ENCODE measurements around the gene RPF1. TPM values are rescaled to one million over a fixed set of nuclear protein-coding genes. Genes with fewer than 3 reads are reported as not detected.

The RPF1 gene
- total RNA-seq, 1 experiment from 2014 or later, result 31.7 TPM

DNA sequence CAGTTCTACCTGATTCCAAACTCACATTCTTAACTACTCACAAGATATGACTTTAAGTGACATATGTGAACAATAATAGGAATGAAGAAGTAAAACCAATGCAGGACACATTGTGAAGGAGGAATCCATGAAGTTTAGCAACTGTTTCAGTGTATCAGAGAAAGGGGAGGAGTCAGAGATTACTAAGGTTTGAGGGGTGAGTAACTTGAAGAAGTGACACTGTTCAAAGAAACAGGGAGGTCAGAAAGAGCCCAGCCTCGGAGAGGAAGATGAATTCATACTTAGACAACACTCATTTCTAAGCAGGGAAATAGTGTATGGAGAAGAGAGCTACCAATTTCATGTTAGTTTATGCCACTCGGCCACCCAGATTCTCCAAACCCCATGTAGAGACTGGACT lies 28.2 kb upstream of the RPF1 start:
- POLR2A ChIA-PET, result no interaction called here

DNA sequence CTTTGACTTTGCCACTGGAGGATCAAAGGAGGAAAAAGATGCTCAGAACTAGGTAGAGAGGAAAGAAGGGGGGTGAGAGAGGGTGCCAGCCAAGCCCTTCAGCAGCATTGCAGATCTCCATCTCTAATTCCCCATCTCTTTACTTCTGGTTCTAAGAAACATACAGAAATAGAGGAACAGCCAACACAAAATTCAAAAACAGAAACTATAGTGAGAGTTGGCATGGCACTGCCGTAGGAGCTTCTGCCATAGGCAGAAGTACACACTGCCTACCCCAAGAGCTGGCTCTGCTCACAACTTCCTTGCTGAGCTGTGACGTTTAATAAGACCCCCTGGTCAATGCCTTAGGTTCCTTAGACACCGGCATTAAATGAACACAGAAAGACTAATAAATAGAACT lies 26.6 kb upstream of the RPF1 start:
- Mint-ChIP-seq H3K27me3 (ENCODE audit: low read depth) (peaks cover 23% of the 10 kb centered on the region), H3K36me3 (no peaks in the 10 kb centered on the region), H3K27ac (no peak overlapping the region), H3K9me3 (peaks cover 9% of the 10 kb centered on the region; the same call in 1 of the 2 replicates), H3K4me3 (no peak overlapping the region), H3K4me1 (no peaks in the 10 kb centered on the region)
- CTCF ChIA-PET, result no interaction called here
- DNase-seq (ENCODE audit: low spot score), result no peak
- no peak for TF ChIP-seq NFATC4 (CRISPR knock-in tag; IDR thresholded peaks at IDR 0.05)
- no peak for ATAC-seq
- POLR2A ChIA-PET, result no interaction called here

More for the DNA sequence above, 28.2 kb upstream of the RPF1 start:
- ATAC-seq (no peak), DNase-seq (ENCODE audit: low spot score) (no peak)
- Mint-ChIP-seq H3K9me3 (peaks cover 10% of the 10 kb centered on the region), H3K36me3 (no peaks in the 10 kb centered on the region), H3K4me3 (no peak overlapping the region), H3K27me3 (ENCODE audit: low read depth) (peaks cover 14% of the 10 kb centered on the region), H3K4me1 (no peaks in the 10 kb centered on the region), H3K27ac (no peak overlapping the region)
- CTCF ChIA-PET, result no interaction called here
- TF ChIP-seq, protein P1, sequence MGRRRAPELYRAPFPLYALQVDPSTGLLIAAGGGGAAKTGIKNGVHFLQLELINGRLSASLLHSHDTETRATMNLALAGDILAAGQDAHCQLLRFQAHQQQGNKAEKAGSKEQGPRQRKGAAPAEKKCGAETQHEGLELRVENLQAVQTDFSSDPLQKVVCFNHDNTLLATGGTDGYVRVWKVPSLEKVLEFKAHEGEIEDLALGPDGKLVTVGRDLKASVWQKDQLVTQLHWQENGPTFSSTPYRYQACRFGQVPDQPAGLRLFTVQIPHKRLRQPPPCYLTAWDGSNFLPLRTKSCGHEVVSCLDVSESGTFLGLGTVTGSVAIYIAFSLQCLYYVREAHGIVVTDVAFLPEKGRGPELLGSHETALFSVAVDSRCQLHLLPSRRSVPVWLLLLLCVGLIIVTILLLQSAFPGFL (CRISPR knock-in tag; IDR thresholded peaks at IDR 0.05; ENCODE audit: borderline replicate concordance), result no peak
- TF ChIP-seq NR1H2 (CRISPR knock-in tag; IDR thresholded peaks at IDR 0.05), result no peak
- TF ChIP-seq, protein P2, sequence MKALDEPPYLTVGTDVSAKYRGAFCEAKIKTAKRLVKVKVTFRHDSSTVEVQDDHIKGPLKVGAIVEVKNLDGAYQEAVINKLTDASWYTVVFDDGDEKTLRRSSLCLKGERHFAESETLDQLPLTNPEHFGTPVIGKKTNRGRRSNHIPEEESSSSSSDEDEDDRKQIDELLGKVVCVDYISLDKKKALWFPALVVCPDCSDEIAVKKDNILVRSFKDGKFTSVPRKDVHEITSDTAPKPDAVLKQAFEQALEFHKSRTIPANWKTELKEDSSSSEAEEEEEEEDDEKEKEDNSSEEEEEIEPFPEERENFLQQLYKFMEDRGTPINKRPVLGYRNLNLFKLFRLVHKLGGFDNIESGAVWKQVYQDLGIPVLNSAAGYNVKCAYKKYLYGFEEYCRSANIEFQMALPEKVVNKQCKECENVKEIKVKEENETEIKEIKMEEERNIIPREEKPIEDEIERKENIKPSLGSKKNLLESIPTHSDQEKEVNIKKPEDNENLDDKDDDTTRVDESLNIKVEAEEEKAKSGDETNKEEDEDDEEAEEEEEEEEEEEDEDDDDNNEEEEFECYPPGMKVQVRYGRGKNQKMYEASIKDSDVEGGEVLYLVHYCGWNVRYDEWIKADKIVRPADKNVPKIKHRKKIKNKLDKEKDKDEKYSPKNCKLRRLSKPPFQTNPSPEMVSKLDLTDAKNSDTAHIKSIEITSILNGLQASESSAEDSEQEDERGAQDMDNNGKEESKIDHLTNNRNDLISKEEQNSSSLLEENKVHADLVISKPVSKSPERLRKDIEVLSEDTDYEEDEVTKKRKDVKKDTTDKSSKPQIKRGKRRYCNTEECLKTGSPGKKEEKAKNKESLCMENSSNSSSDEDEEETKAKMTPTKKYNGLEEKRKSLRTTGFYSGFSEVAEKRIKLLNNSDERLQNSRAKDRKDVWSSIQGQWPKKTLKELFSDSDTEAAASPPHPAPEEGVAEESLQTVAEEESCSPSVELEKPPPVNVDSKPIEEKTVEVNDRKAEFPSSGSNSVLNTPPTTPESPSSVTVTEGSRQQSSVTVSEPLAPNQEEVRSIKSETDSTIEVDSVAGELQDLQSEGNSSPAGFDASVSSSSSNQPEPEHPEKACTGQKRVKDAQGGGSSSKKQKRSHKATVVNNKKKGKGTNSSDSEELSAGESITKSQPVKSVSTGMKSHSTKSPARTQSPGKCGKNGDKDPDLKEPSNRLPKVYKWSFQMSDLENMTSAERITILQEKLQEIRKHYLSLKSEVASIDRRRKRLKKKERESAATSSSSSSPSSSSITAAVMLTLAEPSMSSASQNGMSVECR (CRISPR knock-in tag; IDR thresholded peaks at IDR 0.05; ENCODE audit: borderline replicate concordance), result no peak
- TF ChIP-seq IRF2 (CRISPR knock-in tag; IDR thresholded peaks at IDR 0.05; ENCODE audit: borderline replicate concordance, low read depth), result no peak
- no peak for TF ChIP-seq PRRX2 (CRISPR knock-in tag; IDR thresholded peaks at IDR 0.05)
- TF ChIP-seq TP53 (CRISPR knock-in tag; IDR thresholded peaks at IDR 0.05), result no peak
- TF ChIP-seq, protein P3, sequence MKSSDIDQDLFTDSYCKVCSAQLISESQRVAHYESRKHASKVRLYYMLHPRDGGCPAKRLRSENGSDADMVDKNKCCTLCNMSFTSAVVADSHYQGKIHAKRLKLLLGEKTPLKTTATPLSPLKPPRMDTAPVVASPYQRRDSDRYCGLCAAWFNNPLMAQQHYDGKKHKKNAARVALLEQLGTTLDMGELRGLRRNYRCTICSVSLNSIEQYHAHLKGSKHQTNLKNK (CRISPR knock-in tag; IDR thresholded peaks at IDR 0.05), result no peak
- TF ChIP-seq, protein P4, sequence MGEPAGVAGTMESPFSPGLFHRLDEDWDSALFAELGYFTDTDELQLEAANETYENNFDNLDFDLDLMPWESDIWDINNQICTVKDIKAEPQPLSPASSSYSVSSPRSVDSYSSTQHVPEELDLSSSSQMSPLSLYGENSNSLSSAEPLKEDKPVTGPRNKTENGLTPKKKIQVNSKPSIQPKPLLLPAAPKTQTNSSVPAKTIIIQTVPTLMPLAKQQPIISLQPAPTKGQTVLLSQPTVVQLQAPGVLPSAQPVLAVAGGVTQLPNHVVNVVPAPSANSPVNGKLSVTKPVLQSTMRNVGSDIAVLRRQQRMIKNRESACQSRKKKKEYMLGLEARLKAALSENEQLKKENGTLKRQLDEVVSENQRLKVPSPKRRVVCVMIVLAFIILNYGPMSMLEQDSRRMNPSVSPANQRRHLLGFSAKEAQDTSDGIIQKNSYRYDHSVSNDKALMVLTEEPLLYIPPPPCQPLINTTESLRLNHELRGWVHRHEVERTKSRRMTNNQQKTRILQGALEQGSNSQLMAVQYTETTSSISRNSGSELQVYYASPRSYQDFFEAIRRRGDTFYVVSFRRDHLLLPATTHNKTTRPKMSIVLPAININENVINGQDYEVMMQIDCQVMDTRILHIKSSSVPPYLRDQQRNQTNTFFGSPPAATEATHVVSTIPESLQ (CRISPR knock-in tag; IDR thresholded peaks at IDR 0.05), result no peak

DNA sequence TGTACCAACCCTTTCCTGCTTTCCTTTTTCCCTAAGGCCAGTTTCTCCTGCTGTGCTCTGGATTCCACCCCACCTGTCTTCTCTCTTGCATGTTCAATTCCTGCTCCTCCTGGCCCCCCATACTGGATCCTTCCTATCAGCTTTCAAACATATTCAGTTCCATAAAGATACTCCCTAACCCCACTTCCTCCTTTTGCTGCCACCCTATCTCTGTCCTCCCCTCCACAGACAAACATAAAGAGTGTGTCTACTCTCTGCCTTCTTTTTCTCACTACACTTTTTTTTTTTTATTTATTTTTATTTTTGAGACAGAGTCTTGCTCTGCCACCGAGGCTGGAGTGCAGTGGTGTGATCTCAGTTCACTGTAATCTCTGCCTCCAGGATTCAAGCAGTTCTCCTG lies 16.9 kb upstream of the RPF1 start:
- TF ChIP-seq TP53 (CRISPR knock-in tag; IDR thresholded peaks at IDR 0.05), result no peak
- TF ChIP-seq GABPB1 (CRISPR knock-in tag; IDR thresholded peaks at IDR 0.05), result no peak
- no peak for TF ChIP-seq MXD4 (CRISPR knock-in tag; IDR thresholded peaks at IDR 0.05; ENCODE audit: borderline replicate concordance)
- TF ChIP-seq, protein P5, sequence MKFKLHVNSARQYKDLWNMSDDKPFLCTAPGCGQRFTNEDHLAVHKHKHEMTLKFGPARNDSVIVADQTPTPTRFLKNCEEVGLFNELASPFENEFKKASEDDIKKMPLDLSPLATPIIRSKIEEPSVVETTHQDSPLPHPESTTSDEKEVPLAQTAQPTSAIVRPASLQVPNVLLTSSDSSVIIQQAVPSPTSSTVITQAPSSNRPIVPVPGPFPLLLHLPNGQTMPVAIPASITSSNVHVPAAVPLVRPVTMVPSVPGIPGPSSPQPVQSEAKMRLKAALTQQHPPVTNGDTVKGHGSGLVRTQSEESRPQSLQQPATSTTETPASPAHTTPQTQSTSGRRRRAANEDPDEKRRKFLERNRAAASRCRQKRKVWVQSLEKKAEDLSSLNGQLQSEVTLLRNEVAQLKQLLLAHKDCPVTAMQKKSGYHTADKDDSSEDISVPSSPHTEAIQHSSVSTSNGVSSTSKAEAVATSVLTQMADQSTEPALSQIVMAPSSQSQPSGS (CRISPR knock-in tag; IDR thresholded peaks at IDR 0.05; ENCODE audit: borderline replicate concordance, low read depth), result no peak
- TF ChIP-seq ELF4 (CRISPR knock-in tag; IDR thresholded peaks at IDR 0.05; ENCODE audit: low read depth), result no peak
- no peak for TF ChIP-seq JAZF1 (CRISPR knock-in tag; IDR thresholded peaks at IDR 0.05)
- TF ChIP-seq, protein P6, sequence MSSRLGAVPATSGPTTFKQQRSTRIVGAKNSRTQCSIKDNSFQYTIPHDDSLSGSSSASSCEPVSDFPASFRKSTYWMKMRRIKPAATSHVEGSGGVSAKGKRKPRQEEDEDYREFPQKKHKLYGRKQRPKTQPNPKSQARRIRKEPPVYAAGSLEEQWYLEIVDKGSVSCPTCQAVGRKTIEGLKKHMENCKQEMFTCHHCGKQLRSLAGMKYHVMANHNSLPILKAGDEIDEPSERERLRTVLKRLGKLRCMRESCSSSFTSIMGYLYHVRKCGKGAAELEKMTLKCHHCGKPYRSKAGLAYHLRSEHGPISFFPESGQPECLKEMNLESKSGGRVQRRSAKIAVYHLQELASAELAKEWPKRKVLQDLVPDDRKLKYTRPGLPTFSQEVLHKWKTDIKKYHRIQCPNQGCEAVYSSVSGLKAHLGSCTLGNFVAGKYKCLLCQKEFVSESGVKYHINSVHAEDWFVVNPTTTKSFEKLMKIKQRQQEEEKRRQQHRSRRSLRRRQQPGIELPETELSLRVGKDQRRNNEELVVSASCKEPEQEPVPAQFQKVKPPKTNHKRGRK (CRISPR knock-in tag; IDR thresholded peaks at IDR 0.05; ENCODE audit: borderline replicate concordance), result no peak
- no peak for TF ChIP-seq ESRRA (CRISPR knock-in tag; IDR thresholded peaks at IDR 0.05; ENCODE audit: borderline replicate concordance)
- no peaks in the 10 kb centered on the region for H3K9me3 Mint-ChIP-seq
- ChIA-PET CTCF (interaction anchor here (1.3 kb wide), 1 partner anchor 98 kb away, joined by 3 read pairs; no protein-coding TSS in a partner anchor), POLR2A (no interaction called here)
- H3K27ac Mint-ChIP-seq, result no peak overlapping the region
- no peaks in the 10 kb centered on the region for H3K36me3 Mint-ChIP-seq
- no peaks in the 10 kb centered on the region for H3K4me1 Mint-ChIP-seq
- no peak for ATAC-seq
- peaks cover 54% of the 10 kb centered on the region for H3K27me3 Mint-ChIP-seq (ENCODE audit: low read depth)
- no peak overlapping the region for H3K4me3 Mint-ChIP-seq
- no peak for DNase-seq (ENCODE audit: low spot score)

Data from WTC11 (cell line).